Measurements from ENCODE around the gene GRIN2A.

The GRIN2A gene

GRCh38 chr16:9969580-9969979 lies 212.6 kb downstream of the GRIN2A start:
- DNase-seq (ENCODE audit: low read depth in 3 of 3) = no peak

GRCh38 chr16:9966569-9967157 lies 215.6 kb downstream of the GRIN2A start:
- DNase-seq (ENCODE audit: low read depth in 3 of 3) = peak in 1 of 3 donors; percentile 0

- DNase-seq (ENCODE audit: low read depth in 3 of 3) = no peak
Measured at GRCh38 chr16:9965079-9965478, 217.1 kb downstream of the GRIN2A start.

- no peak for DNase-seq (ENCODE audit: low read depth in 3 of 3)
Measured at GRCh38 chr16:9964426-9964825, 217.8 kb downstream of the GRIN2A start.

- no peak for DNase-seq (ENCODE audit: low read depth in 3 of 3)
Measured at GRCh38 chr16:9957433-9957832, 224.8 kb downstream of the GRIN2A start.

- no peak for DNase-seq (ENCODE audit: low read depth in 3 of 3)
Measured at GRCh38 chr16:9957002-9957401, 225.2 kb downstream of the GRIN2A start.

GRCh38 chr16:9955677-9956076 lies 226.6 kb downstream of the GRIN2A start:
- no peak for DNase-seq (ENCODE audit: low read depth in 3 of 3)

GRCh38 chr16:9953908-9954570 lies 228.2 kb downstream of the GRIN2A start:
- DNase-seq (ENCODE audit: low read depth in 3 of 3) = no peak

- no peak for DNase-seq (ENCODE audit: low read depth in 3 of 3)
Measured at GRCh38 chr16:9950658-9951057, 231.6 kb downstream of the GRIN2A start.

GRCh38 chr16:9949396-9949795 lies 232.8 kb downstream of the GRIN2A start:
- DNase-seq (ENCODE audit: low read depth in 3 of 3) = no peak

- no peak for DNase-seq (ENCODE audit: low read depth in 3 of 3)
Measured at GRCh38 chr16:9948933-9949332, 233.3 kb downstream of the GRIN2A start.

GRCh38 chr16:9946022-9946720 lies 236.1 kb downstream of the GRIN2A start:
- no peak for DNase-seq (ENCODE audit: low read depth in 3 of 3)

- DNase-seq (ENCODE audit: low read depth in 3 of 3) = no peak
Measured at GRCh38 chr16:9943121-9943520, 239.1 kb downstream of the GRIN2A start.

- no peak for DNase-seq (ENCODE audit: low read depth in 3 of 3)
Measured at GRCh38 chr16:9941245-9941644, 241.0 kb downstream of the GRIN2A start.

GRCh38 chr16:9934723-9935508 lies 247.3 kb downstream of the GRIN2A start:
- DNase-seq (ENCODE audit: low read depth in 3 of 3) = no peak

- DNase-seq (ENCODE audit: low read depth in 3 of 3) = no peak
Measured at GRCh38 chr16:9932919-9933653, 249.1 kb downstream of the GRIN2A start.

GRCh38 chr16:9932000-9932399 lies 250.2 kb downstream of the GRIN2A start:
- no peak for DNase-seq (ENCODE audit: low read depth in 3 of 3)

- no peak for DNase-seq (ENCODE audit: low read depth in 3 of 3)
Measured at GRCh38 chr16:9929836-9930235, 252.4 kb downstream of the GRIN2A start.

GRCh38 chr16:9929313-9929712 lies 252.9 kb downstream of the GRIN2A start:
- DNase-seq (ENCODE audit: low read depth in 3 of 3) = no peak

- DNase-seq (ENCODE audit: low read depth in 3 of 3) = no peak
Measured at GRCh38 chr16:9922441-9922840, 259.8 kb downstream of the GRIN2A start.

- no peak for DNase-seq (ENCODE audit: low read depth in 3 of 3)
Measured at GRCh38 chr16:9921997-9922396, 260.2 kb downstream of the GRIN2A start.

- no peak for DNase-seq (ENCODE audit: low read depth in 3 of 3)
Measured at GRCh38 chr16:9919460-9919859, 262.8 kb downstream of the GRIN2A start.
